ENCODE results near the gene NDFIP2. TPM values are rescaled to one million over a fixed set of nuclear protein-coding genes. Genes with fewer than 3 reads are reported as not detected.
A peak's percentile ranks its signal among the peaks of the same experiment; 100 is the strongest.

The NDFIP2 gene
- total RNA-seq, 8 experiments from 2014 or later = 19.0 to 54.9 (median 27.1) TPM

DNA sequence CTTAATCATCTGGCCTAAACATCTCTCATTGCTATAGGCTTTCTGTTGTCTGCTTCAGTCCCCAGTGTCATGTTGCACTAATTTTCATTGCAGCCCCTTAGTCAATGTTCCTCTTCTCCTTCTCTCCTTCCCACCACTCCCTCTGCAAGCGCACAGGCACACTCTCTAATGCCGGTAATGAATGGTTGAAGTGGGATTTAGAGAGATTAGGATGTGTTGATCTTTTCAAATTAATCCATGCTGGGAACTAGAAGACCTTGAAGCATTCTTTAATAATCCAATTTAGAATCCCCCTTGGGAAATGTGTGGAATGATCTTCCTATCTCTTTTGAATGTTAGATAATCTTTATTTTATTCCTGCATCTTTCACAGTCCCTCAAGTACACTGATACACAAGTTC, 33.2 kb upstream of the NDFIP2 start:
- 20 to 100% (median 94%) methylated on average over 1 to 2 of the region's 2 CpGs; no CpG with 5 or more reads in 1 of the 10 experiments for WGBS, 10 experiments
- Histone ChIP-seq H3K4me1 (replicated peaks in 1 of 2) (peaks cover 0 to 6% of the 10 kb centered on the region in 2 donors), H3K27ac (no peak overlapping the region), H3K4me3 (no peak overlapping the region)
- in situ Hi-C loops (cut with MboI; ENCODE audit: low pct_unique_long_range_greater_than_20kb in 2 of 9, low sequenced_read_pairs in 9 of 9, unreplicated experiment in 9 of 9) = loop anchor here in 2 of 9 experiments (25.0 kb wide), 1 partner anchor 90 kb away; no protein-coding TSS in a partner anchor
- ATAC-seq (replicated peaks in 6 of 8) = no peak

DNA sequence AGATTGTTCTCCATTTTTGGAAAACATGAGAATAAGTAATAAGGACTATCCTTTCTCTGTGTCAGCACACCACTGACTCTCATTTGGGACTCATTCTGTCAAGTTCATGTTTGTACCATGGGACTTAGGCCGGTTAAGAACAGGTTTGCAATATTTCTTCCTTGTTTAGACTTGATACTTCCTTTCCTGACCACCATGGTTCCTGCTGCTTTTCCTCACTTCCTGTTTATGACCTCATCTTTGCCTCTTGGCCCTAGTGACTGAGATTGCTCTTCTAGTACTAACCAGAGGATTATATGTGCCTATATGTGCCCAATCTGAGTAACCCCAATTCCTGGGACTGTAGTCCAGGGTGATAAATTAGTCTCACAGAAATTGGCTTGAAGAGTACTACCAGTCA, 32.5 kb upstream of the NDFIP2 start:
- no peak for ATAC-seq (replicated peaks in 6 of 8)
- in situ Hi-C loops (cut with MboI; ENCODE audit: low pct_unique_long_range_greater_than_20kb in 2 of 9, low sequenced_read_pairs in 9 of 9, unreplicated experiment in 9 of 9) = loop anchor here in 2 of 9 experiments (25.0 kb wide), 1 partner anchor 89 kb away; no protein-coding TSS in a partner anchor
- WGBS, 10 experiments = 57 to 100% (median 100%) methylated on average over 1 of the region's 1 CpG; no CpG with 5 or more reads in 1 of the 10 experiments
- H3K4me1 ChIP-seq (replicated peaks in 1 of 2) = peaks cover 0 to 6% of the 10 kb centered on the region in 2 donors
- H3K4me3 ChIP-seq = no peak overlapping the region
- no peak overlapping the region for H3K27ac ChIP-seq

DNA sequence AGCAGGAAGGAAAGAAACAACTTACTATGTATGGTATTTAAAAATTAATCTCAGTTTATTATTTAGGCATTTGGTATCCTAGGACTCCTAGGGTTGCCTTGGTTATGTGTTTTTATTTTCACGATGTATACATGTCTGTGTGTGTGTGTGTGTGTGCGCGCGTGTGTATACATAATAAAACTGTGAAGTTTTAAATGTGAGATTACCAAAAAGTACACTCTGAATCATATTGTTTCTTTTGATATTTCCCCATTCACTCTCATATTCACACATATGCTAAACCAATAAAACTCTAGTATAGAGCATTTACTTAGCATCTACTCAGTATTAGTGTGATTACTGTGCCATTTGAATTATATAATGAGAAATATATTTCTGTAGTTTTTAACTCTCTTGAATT, 30.8 kb upstream of the NDFIP2 start:
- WGBS, 10 experiments = 80 to 100% (median 96%) methylated on average over 1 to 4 of the region's 4 CpGs; no CpG with 5 or more reads in 4 of the 10 experiments

DNA sequence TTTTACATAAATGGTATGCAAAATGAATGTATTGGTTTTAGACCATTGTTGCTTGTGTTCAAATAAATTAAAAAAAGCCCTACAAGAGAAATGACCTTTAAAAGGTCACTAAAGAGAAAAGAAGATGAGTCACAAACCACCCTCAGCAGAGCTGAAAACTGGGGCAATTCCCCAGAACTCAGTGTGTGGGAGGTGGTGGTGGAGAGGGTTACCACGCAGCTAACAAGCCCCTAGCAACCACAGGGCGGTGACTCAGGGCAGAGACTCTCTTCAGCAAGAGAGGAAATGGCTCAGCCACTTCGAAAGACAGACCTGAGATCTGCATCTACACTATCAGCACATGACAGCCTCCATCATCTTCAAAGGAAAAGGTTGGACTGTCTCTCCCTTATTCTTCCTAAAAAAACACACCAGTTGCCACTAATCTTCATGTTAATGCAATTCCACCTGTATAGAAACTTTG, 29.4 kb upstream of the NDFIP2 start:
- H3K4me3 ChIP-seq = no peak overlapping the region
- H3K4me1 ChIP-seq (replicated peaks in 1 of 2) = peaks cover 0 to 6% of the 10 kb centered on the region in 2 donors
- ATAC-seq (replicated peaks in 6 of 8) = peak; percentile 51 to 99 (median 85)
- no peak overlapping the region for H3K27ac ChIP-seq
- in situ Hi-C loops (cut with MboI; ENCODE audit: low pct_unique_long_range_greater_than_20kb in 2 of 9, low sequenced_read_pairs in 9 of 9, unreplicated experiment in 9 of 9) = no loop called here
- WGBS, 10 experiments = 14 to 21% (median 15%) methylated on average over 1 to 3 of the region's 3 CpGs; no CpG with 5 or more reads in 5 of the 10 experiments

More for the DNA sequence above, 30.8 kb upstream of the NDFIP2 start:
- ATAC-seq (replicated peaks in 6 of 8) = no peak
- H3K27ac ChIP-seq = no peak overlapping the region
- peaks cover 0 to 6% of the 10 kb centered on the region in 2 donors for H3K4me1 ChIP-seq (replicated peaks in 1 of 2)
- in situ Hi-C loops (cut with MboI; ENCODE audit: low pct_unique_long_range_greater_than_20kb in 2 of 9, low sequenced_read_pairs in 9 of 9, unreplicated experiment in 9 of 9) = no loop called here
- no peak overlapping the region for H3K4me3 ChIP-seq

DNA sequence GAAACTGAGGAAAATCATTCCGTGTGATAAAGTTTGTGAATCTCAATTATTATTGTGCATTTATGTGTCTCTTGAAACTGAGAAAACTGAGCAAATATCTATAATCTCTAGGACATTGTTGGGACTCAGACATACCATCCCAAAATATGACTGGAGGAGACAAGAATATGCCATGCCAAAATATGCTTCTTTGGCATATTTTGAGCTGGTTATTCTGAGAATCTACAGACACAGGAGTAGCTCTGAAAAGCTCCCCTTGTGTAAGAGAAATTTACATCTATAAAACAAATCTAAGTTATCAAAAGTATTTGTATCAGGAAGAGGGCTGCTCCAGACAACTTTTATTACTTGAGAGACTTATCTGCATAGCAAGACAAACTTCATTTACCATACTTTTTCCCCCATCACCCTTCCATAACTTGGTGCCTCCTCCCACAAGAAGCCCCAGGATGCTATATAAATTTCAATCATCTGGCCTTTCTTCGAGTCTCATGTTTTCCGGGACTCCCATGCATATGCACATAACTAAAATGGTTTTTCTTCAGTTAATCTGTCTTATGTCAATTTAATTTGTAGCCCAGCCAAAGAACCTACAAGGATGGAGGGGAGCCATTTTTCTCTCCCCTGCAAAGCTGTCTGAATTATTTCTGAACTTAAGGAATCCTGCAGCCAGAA, 28.6 kb upstream of the NDFIP2 start:
- H3K4me1 ChIP-seq (replicated peaks in 1 of 2) = peaks cover 0 to 6% of the 10 kb centered on the region in 2 donors
- ATAC-seq (replicated peaks in 6 of 8) = peak in 3 of 8 experiments; percentile 80 to 93 (median 88)
- in situ Hi-C loops (cut with MboI; ENCODE audit: low pct_unique_long_range_greater_than_20kb in 2 of 9, low sequenced_read_pairs in 9 of 9, unreplicated experiment in 9 of 9) = no loop called here
- WGBS, 10 experiments = 6 to 100% (median 46%) methylated on average over 1 to 3 of the region's 3 CpGs
- no peak overlapping the region for H3K27ac ChIP-seq
- no peak overlapping the region for H3K4me3 ChIP-seq

DNA sequence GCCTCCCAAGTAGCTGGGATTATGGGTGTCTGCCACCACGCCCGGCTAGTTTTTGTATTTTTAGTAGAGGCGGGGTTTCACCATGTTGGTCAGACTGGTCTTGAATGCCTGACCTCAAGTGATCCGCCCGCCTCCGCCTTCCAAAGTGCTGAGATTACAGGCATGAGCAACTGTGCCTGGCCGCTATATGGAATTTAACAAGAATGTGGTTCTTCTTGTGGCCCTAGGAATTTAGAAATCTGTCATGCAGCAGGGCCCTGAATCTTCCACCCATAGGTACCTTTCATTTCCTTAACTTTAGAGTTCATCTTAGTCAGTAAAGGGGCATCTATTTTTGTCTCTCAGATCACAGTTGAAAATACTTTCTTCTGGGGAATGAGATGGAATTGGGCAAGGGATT, 25.6 kb upstream of the NDFIP2 start:
- no peak for ATAC-seq (replicated peaks in 6 of 8)
- no peak overlapping the region for H3K4me3 ChIP-seq
- in situ Hi-C loops (cut with MboI; ENCODE audit: low pct_unique_long_range_greater_than_20kb in 2 of 9, low sequenced_read_pairs in 9 of 9, unreplicated experiment in 9 of 9) = no loop called here
- 74 to 100% (median 93%) methylated on average over 1 to 7 of the region's 7 CpGs; no CpG with 5 or more reads in 3 of the 10 experiments for WGBS, 10 experiments
- H3K27ac ChIP-seq = no peak overlapping the region
- peaks cover 0 to 6% of the 10 kb centered on the region in 2 donors for H3K4me1 ChIP-seq (replicated peaks in 1 of 2)

DNA sequence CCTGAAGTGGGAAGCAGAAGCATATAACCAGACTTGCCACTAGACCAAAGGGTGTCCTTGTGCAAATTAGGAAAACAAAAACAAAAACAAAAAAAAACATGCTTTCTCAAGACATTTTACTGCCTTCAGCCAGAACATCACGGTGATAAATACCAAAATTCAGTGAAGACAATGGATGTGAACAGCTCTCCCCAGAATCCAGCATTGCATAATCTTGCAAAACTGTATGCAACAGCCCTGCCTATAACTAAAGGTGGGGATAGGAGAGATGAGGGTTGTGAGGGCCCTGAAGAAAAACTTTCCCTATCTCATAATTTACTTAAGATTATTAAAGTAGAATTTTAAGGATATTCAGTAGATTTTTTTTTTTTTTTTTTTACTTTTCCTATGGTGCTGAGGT, 24.9 kb upstream of the NDFIP2 start:
- H3K4me3 ChIP-seq = no peak overlapping the region
- ATAC-seq (replicated peaks in 6 of 8) = peak in 1 of 8 experiments; percentile 5
- 36 to 83% (median 80%) methylated on average over 1 of the region's 1 CpG; no CpG with 5 or more reads in 1 of the 10 experiments for WGBS, 10 experiments
- H3K27ac ChIP-seq = no peak overlapping the region
- H3K4me1 ChIP-seq (replicated peaks in 1 of 2) = peaks cover 0 to 6% of the 10 kb centered on the region in 2 donors
- in situ Hi-C loops (cut with MboI; ENCODE audit: low pct_unique_long_range_greater_than_20kb in 2 of 9, low sequenced_read_pairs in 9 of 9, unreplicated experiment in 9 of 9) = no loop called here

DNA sequence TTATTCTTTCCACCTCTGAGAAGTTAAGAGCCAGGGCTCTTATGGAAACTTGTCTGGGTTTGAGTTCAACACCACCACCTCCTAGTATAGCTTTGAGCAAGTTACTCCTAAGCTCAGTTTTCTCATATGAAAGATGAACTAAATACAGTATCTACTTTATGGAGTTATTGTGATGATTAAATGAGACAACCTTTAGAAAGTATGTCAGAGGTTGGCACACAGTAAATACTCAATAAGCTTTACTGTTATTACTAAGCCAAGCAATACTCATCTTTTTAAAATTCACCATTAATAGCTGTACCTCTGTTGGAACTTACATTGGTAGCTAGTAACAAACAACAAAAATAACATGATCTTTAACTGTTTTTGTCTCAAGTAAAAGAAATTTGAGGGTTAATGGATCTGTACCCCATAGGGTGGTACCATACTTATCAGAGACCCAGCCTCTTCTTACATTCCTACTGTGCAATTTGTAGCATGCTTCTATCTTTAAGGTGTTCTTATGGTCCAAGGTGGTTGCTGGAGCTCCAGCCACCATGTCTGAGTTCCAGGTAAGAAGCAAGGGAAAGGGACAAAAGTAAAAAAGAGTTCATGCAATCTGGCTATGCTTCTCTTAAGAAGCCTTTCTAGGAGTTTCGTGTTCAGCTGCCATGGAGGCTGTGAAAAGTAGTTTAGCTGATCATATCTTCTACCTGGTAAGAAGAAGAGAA, 24.1 kb upstream of the NDFIP2 start:
- in situ Hi-C loops (cut with MboI; ENCODE audit: low pct_unique_long_range_greater_than_20kb in 2 of 9, low sequenced_read_pairs in 9 of 9, unreplicated experiment in 9 of 9) = no loop called here
- Histone ChIP-seq H3K27ac (no peak overlapping the region), H3K4me1 (replicated peaks in 1 of 2) (peaks cover 0 to 1% of the 10 kb centered on the region in 2 donors), H3K4me3 (no peak overlapping the region)
- ATAC-seq (replicated peaks in 6 of 8) = no peak
- 29 to 100% (median 85%) methylated on average over 1 of the region's 1 CpG; no CpG with 5 or more reads in 4 of the 10 experiments for WGBS, 10 experiments

DNA sequence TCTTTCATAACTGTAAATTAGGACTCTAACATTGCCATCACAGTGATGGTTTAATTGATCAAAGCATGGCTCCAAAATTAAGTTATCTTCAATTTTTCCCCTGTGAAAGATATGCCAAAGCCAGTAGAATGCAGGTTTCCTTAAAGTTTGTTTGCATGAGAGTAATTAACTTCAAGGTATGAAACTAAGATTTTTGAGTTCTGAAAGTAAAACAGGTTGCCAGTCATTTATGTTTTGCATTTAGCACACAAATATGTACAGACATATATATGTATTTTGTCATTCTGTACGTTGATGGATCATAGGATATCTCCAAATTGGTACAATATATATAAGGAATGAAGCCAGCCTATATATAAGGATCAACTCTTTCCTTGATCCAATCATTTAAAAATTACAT, 23.6 kb upstream of the NDFIP2 start:
- WGBS, 10 experiments = 13 to 100% (median 58%) methylated on average over 1 of the region's 1 CpG; no CpG with 5 or more reads in 1 of the 10 experiments
- no peak overlapping the region for H3K27ac ChIP-seq

DNA sequence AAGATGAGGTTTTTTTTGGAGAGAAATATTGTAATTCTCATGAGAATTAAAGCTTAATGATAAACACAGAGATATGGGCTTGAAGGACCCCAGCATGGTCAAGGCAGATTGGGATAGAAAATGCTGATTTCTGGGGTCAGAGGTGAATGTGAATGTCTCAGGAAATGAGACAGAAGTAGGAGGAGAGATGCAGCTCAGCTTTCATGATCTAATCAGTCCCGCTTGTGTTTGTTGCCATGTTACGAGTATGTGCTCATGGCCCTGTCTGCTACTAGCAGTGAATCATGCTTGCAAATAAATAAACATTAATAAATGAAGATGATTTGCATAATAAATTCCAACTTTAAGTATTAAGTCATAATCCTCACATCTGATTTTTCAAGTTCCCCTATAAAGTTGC, 23.0 kb upstream of the NDFIP2 start:
- WGBS, 10 experiments = 32 to 76% (median 50%) methylated on average over 2 of the region's 2 CpGs; no CpG with 5 or more reads in 2 of the 10 experiments
- H3K27ac ChIP-seq = no peak overlapping the region
- ATAC-seq (replicated peaks in 6 of 8) = peak; percentile 42 to 98 (median 84)
- in situ Hi-C loops (cut with MboI; ENCODE audit: low pct_unique_long_range_greater_than_20kb in 2 of 9, low sequenced_read_pairs in 9 of 9, unreplicated experiment in 9 of 9) = no loop called here
- H3K4me1 ChIP-seq (replicated peaks in 1 of 2) = no peaks in the 10 kb centered on the region
- H3K4me3 ChIP-seq = no peak overlapping the region

More for the DNA sequence above, 23.6 kb upstream of the NDFIP2 start:
- no peaks in the 10 kb centered on the region for H3K4me1 ChIP-seq (replicated peaks in 1 of 2)
- in situ Hi-C loops (cut with MboI; ENCODE audit: low pct_unique_long_range_greater_than_20kb in 2 of 9, low sequenced_read_pairs in 9 of 9, unreplicated experiment in 9 of 9) = no loop called here
- no peak overlapping the region for H3K4me3 ChIP-seq
- ATAC-seq (replicated peaks in 6 of 8) = no peak

DNA sequence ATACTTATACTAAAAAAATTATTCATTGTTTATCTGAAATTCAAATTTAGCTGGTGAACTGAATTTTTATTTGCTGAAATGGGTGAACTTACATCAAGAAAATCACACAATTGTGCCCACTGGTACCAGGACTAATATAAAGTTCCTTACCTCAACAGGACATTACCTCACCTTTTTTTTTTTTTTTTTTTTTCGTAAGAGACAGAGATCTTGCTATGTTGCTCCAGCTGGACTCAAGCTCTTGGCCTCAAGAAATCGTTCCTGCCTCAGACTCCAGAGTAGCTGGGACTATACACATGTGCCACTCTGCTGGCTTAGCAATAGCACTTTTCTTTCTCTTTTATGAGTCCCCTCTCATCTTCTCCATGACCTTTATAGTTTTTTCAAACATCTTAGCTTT, 22.5 kb upstream of the NDFIP2 start:
- no peaks in the 10 kb centered on the region for H3K4me1 ChIP-seq (replicated peaks in 1 of 2)
- 17 to 100% (median 80%) methylated on average over 1 to 2 of the region's 2 CpGs; no CpG with 5 or more reads in 4 of the 10 experiments for WGBS, 10 experiments
- in situ Hi-C loops (cut with MboI; ENCODE audit: low pct_unique_long_range_greater_than_20kb in 2 of 9, low sequenced_read_pairs in 9 of 9, unreplicated experiment in 9 of 9) = no loop called here
- ATAC-seq (replicated peaks in 6 of 8) = peak in 1 of 8 experiments; percentile 43
- no peak overlapping the region for H3K27ac ChIP-seq
- H3K4me3 ChIP-seq = no peak overlapping the region

DNA sequence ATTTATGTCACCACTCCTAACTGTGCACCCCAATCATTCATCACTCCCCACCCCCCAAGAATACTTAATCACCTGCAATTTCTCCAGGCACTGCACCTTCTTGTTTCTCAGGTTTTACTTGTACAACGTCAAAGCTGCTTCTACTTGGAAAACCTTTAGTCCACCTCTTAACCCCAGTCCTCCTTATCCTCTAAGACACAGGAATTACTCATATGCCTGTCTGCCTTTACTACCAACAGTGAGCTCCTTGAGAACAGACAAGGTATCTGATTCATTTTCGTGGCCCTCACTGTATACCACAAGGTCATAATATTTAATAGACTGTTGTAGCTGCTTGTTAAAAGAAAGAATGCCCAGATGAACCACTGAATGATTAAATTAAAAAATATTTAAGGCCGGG, 21.0 kb upstream of the NDFIP2 start:
- WGBS, 10 experiments = 33 to 100% (median 80%) methylated on average over 1 to 3 of the region's 3 CpGs; no CpG with 5 or more reads in 3 of the 10 experiments
- in situ Hi-C loops (cut with MboI; ENCODE audit: low pct_unique_long_range_greater_than_20kb in 2 of 9, low sequenced_read_pairs in 9 of 9, unreplicated experiment in 9 of 9) = no loop called here
- no peak for ATAC-seq (replicated peaks in 6 of 8)
- no peak overlapping the region for H3K27ac ChIP-seq
- H3K4me3 ChIP-seq = no peak overlapping the region
- H3K4me1 ChIP-seq (replicated peaks in 1 of 2) = no peaks in the 10 kb centered on the region

DNA sequence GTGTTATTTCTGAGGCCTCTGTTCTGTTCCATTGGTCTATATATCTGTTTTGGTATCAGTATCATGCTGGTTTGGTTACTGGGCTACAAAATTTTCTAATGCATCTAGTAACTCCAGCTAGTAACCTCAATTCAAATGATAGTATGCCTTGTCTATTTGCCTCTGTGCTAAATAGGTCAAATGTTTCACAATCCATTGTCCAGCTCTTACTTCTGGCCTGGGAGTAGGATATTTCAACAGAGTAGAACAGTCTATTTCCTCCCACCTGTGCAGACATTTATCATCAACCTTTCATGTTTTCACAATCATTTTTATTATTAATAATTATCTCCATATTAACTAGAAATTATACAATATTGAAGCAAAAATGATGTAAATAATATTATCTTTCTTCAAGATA, 18.1 kb upstream of the NDFIP2 start:
- in situ Hi-C loops (cut with MboI; ENCODE audit: low pct_unique_long_range_greater_than_20kb in 2 of 9, low sequenced_read_pairs in 9 of 9, unreplicated experiment in 9 of 9) = no loop called here

More for the DNA sequence above, 18.1 kb upstream of the NDFIP2 start:
- no peak overlapping the region for H3K27ac ChIP-seq
- no peak overlapping the region for H3K4me3 ChIP-seq
- no peak for ATAC-seq (replicated peaks in 6 of 8)
- no peaks in the 10 kb centered on the region for H3K4me1 ChIP-seq (replicated peaks in 1 of 2)

All from motor neuron (in vitro differentiated cells).